ENCODE results near the gene RYR1.
"Not testable (repeated sequence)": the region's sequence is repeated elsewhere in the genome, so short reads cannot be mapped to it uniquely, and the experiment has no call there.

Gene RYR1

DNA sequence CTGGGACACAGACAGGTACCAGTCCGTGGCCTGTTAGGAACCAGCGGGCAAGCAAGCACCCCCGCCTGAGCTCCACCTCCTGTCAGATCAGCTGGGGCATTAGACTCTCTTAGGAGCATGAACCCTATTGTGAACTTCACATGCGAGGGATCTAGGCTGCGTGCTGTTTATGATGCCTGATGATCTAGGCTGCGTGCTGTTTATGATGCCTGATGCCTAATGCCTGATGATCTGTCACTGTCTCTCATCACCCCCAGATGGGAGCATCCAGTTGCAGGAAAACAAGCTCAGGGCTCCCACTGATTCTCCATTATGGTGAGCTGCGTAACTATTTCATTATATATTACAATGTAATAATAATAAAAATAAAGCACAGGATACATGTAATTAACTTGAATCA is 11.1 kb upstream of the RYR1 start:
- TF ChIP-seq, protein P1, sequence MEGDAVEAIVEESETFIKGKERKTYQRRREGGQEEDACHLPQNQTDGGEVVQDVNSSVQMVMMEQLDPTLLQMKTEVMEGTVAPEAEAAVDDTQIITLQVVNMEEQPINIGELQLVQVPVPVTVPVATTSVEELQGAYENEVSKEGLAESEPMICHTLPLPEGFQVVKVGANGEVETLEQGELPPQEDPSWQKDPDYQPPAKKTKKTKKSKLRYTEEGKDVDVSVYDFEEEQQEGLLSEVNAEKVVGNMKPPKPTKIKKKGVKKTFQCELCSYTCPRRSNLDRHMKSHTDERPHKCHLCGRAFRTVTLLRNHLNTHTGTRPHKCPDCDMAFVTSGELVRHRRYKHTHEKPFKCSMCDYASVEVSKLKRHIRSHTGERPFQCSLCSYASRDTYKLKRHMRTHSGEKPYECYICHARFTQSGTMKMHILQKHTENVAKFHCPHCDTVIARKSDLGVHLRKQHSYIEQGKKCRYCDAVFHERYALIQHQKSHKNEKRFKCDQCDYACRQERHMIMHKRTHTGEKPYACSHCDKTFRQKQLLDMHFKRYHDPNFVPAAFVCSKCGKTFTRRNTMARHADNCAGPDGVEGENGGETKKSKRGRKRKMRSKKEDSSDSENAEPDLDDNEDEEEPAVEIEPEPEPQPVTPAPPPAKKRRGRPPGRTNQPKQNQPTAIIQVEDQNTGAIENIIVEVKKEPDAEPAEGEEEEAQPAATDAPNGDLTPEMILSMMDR (conservative IDR thresholded peaks at IDR 0.05) = no peak
- no peak for TF ChIP-seq ZFX (IDR thresholded peaks at IDR 0.05)

DNA sequence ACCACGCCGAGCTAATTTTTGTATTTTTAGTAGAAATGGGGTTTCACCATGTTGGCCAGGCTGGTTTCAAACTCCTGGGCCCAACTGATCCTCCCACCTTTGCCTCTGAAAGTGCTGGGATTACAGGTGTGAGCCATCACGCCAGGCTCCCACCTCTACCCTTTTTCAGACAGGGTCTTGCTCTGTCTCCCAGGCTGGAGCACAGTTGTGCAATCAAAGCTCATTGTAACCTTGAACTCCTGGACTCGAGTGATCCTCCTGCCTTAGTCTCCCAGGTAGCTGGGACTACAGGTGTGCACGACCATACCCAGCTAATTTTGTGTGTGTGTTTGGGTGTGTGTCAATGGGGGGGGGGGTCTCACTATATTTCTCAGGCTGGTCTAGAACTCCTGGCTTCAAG is 9.2 kb upstream of the RYR1 start:
- no peak overlapping the region for H3K27ac ChIP-seq
- no peak for TF ChIP-seq ZFX (IDR thresholded peaks at IDR 0.05)
- TF ChIP-seq, protein P1 (conservative IDR thresholded peaks at IDR 0.05) = no peak

More for the DNA sequence above, 11.1 kb upstream of the RYR1 start:
- no peak overlapping the region for H3K27ac ChIP-seq

DNA sequence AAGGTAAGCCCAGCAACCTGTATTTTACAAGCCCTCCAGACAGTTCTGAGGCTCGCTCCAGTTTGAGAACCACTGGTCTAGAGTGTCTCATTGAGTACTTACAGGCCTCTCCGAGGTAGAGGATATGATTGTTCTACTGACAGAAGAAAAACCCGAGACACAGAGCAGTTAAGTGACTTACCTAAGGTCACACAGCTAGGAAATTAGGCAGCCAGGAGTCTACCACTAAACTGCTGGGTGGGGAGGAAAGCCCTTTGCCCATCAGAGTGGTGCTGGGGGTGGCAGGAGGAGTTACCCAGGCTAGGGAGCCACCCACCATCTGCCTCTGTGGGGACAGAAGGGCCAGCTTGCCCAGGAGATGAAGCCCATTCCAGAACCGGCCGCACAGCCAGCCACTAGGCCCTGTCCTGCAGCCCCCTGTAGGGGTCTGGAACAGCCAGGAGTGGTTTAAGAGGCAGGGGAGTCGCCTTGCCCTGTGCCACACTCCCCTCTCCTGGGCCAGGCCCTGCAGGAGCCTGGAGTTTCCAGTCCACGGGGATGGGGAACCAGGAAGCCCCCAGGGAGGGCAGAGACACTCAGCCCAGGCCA is 8.2 kb upstream of the RYR1 start:
- no peak overlapping the region for H3K27ac ChIP-seq

DNA sequence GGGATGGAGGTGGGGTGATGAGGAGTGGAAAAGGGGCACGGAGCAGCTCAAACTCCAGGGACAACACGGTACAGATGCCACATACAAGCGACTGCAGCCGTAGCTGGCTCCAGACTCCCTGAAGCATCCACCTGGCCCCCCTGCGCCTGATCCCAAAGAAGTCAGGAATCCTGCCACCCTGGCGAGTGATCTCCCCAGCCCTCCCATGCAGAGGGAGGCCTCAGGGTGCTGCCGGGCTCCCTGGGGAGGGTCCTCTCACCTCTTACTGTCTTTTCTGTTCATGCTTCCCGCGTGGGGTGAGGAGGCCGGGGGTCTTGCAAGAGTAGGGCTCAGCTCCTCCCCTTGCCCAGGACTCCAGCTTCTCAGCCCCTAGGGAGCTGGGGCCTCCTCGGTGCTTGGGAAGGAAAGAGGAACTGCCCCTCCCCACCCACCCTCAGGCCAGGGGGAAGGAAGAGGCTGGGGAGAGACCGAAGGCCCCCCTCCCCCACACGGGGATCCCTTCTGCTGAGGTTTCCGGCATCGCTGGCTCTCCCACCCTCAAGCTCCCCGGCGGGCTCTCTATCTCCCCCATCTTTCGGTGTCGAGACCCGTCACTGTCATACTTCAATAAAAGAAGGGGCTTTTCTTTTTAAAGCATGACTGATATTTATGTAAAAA is 7.6 kb upstream of the RYR1 start, which contains the start of gene RASGRP4:
TSS of gene RASGRP4 (minus strand) at position 410 of the 657 bp plus-strand sequence. CDS start at position 282, 128 bp downstream.
- TF ChIP-seq, protein P1 (conservative IDR thresholded peaks at IDR 0.05) = no peak
- no peak for TF ChIP-seq ZFX (IDR thresholded peaks at IDR 0.05)
- no peak within 1 kb of the TSS for H3K27ac ChIP-seq

More for the DNA sequence above, 8.2 kb upstream of the RYR1 start:
- no peak for TF ChIP-seq ZFX (IDR thresholded peaks at IDR 0.05)
- TF ChIP-seq, protein P1 (conservative IDR thresholded peaks at IDR 0.05) = no peak

DNA sequence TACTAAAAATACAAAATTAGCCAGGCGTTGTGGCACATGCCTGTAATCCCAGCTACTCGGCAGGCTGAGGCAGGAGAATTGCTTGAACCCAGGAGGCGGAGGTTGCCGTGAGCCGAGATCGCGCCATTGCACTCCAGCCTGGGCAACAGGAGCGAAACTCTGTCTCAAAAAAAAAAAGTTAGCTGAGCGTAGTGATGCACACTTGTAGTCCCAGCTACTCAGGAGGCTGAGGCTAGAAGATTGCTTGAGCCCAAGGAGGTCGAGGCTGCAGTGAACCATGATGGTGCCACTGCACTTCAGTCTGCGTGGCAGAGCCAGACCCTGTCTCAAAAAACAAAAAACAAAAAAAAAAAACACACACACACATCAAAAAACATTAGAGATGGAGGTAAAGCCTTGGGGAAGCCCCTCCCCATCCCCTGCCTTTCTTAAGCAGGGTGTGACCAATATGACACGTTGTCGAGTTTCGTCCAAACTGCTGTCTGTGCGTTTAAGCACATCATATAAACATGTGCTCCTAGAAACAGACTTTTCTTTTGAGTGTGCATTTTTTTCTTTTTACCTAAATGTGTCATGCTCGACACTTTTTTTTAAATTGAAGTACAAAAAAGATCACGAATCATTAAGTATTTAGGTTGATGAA is 6.3 kb upstream of the RYR1 start:
- H3K27ac ChIP-seq = not testable (repeated sequence)

DNA sequence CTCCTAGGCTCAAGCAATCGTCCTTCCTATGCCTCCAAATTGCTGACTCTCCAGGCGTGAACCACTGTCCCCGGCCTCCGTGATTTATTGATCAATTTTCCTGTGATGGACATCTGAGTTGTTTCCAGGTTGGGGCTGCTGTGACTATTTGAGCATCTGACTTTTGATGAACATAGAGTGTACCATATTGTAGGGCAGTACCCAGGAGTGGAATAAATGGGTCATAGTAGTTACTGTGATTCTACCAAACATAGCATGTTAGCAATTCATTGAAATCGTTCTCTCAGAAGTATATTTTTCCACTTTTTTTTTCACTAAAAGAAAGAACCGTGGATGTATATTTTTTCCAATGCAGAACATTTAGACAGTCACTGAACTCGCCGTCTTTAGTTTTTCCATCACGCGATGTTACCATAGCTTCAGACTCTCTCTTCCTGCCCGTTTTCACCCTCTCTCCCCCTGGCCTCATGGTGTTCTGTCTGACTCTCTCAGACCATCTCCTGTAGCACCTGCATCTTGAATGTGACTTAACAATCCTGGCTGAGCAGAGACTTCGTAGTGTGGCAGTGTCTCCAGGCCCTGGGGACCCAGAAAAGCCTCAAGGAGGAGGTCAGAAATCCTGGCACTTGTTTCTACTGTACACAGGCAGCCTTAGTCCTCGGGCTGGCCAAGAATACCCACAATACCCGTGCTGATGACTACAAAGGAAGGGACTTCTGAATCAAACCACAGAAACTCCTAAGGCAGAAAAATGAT is 4.3 kb upstream of the RYR1 start:
- TF ChIP-seq ZFX (IDR thresholded peaks at IDR 0.05) = no peak
- TF ChIP-seq, protein P1 (conservative IDR thresholded peaks at IDR 0.05) = no peak
- no peak overlapping the region for H3K27ac ChIP-seq

DNA sequence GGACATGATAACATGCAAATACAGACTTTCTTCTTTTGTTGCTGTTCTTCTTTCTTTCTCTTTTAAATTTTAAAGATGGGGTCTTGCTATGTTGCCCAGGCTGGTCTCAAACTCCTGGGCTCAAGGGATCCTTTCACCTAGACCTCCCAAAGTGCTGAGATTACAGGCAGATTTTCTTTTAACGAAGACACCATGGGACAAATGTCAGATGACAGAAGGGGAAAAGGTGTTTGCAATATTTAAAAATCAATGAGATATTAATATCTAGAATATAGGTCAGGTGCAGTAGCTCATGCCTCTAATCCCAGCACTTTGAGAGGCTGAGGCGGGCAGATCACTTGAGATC is 3.7 kb upstream of the RYR1 start:
- no peak for TF ChIP-seq ZFX (IDR thresholded peaks at IDR 0.05)
- TF ChIP-seq, protein P1 (conservative IDR thresholded peaks at IDR 0.05) = no peak
- H3K27ac ChIP-seq = no peak overlapping the region

Data from C4-2B (cell line).